HepG2 (cell line): ENCODE measurements around the gene COCH. TPM values are rescaled to one million over a fixed set of nuclear protein-coding genes. Genes with fewer than 3 reads are reported as not detected.

Experiments used
- ATAC-seq: fragments of 200-7000 bp; cut with Tn5 transposase; 3 replicates; pipeline ENCODE4 v1.9.1; 2020; ENCODE audit warnings: mild to moderate bottlenecking, moderate library complexity
- BruUV-seq: library from RNA; stranded (reverse); fragments of 400-500 nt; replicated peaks from 2 replicates; lab custom pipeline; 2021; lab: Mats Ljungman, UMichigan
- CTCF ChIA-PET: fragments of 300-600 bp; formaldehyde crosslinking; extraction: SDS; loops from one replicate; lab custom pipeline; 2021; ENCODE audit warnings: low total read pairs, inconsistent platforms, low intra/inter-chr PET ratio; lab: Yijun Ruan, JAX
- POLR2A ChIA-PET: fragments of 350-600 bp; sonication (Branson Sonifier 250); formaldehyde crosslinking; loops from one replicate; lab custom pipeline; 2020; ENCODE audit warnings: antibody characterized with exemption, inconsistent platforms; lab: Yijun Ruan, JAX
- DNase-seq: peaks from one replicate; pipeline ENCODE4 v3.0.0-alpha.2; 2015; ENCODE audit warnings: low spot score
- FAIRE-seq: peaks from 3 replicates; lab custom pipeline; 2011; peaks lifted over from hg19 to GRCh38; lab: Jason Lieb, UNC
- H2AFZ ChIP-seq: one replicate; pipeline ENCODE4 v1.6.1; 2011; ENCODE audit warnings: low read length, inconsistent platforms
- H3K27ac ChIP-seq: fragments of 300-600 bp; 3 replicates; pipeline ENCODE4 v1.8.0; 2011; ENCODE audit warnings: mixed run types, mild to moderate bottlenecking, mixed read lengths, low read length, inconsistent platforms; ENCODE audit not compliant: insufficient read depth; ENCODE audit errors: extremely low read length
- H3K27me3 ChIP-seq, 2 experiments: fragments of 200-600 bp in 1 of 2; 2 replicates in 1 of 2; 3 replicates in 1 of 2; pipeline versions ENCODE4 v1.6.0 to v1.8.0; 2011; ENCODE audit warnings: low read length in 2 of 2, mild to moderate bottlenecking in 2 of 2, moderate library complexity in 2 of 2, inconsistent platforms in 1 of 2; ENCODE audit not compliant: insufficient read depth in 2 of 2, control insufficient read depth in 1 of 2
- H3K36me3 ChIP-seq, 2 experiments: fragments of 200-600 bp in 1 of 2; replicated peaks in 1 of 2; 2 replicates in 1 of 2; 3 replicates in 1 of 2; pipeline versions ENCODE4 v1.5.1 to v1.8.0; 2011; ENCODE audit warnings: low read length in 2 of 2, inconsistent platforms in 1 of 2; ENCODE audit not compliant: insufficient read depth in 2 of 2, control insufficient read depth in 1 of 2
- H3K4me1 ChIP-seq: 2 replicates; pipeline ENCODE4 v1.5.1; 2012; ENCODE audit warnings: low read length, inconsistent platforms; ENCODE audit not compliant: insufficient read depth
- H3K4me2 ChIP-seq: 2 replicates; pipeline ENCODE4 v1.6.0; 2011; ENCODE audit warnings: low read depth, low read length, inconsistent platforms
- H3K4me3 ChIP-seq, 3 experiments: fragments of 200-600 bp in 1 of 3; sonication (generic), shearing (Covaris generic) in 1 of 3; replicated peaks in 1 of 3; 2 replicates each; pipeline ENCODE4 v1.5.1; 2011 to 2016; ENCODE audit warnings: low read length in 3 of 3, inconsistent platforms in 2 of 3, low read depth in 2 of 3, mild to moderate bottlenecking in 2 of 3, control low read depth in 1 of 3, mixed read lengths in 1 of 3; ENCODE audit not compliant: insufficient read depth in 1 of 3
- H3K79me2 ChIP-seq: one replicate; pipeline ENCODE4 v1.6.1; 2011; ENCODE audit warnings: low read length, inconsistent platforms; ENCODE audit not compliant: insufficient read depth
- H3K9ac ChIP-seq: 2 replicates; pipeline ENCODE4 v1.6.0; 2011; ENCODE audit warnings: mild to moderate bottlenecking, low read depth, low read length, inconsistent platforms; ENCODE audit not compliant: insufficient read depth
- H3K9me3 ChIP-seq: 2 replicates; pipeline ENCODE4 v1.5.1; 2012; ENCODE audit warnings: mild to moderate bottlenecking, low read length
- H4K20me1 ChIP-seq: 2 replicates; pipeline ENCODE4 v1.6.0; 2011; ENCODE audit warnings: inconsistent platforms, mild to moderate bottlenecking, low read length, moderate library complexity; ENCODE audit not compliant: insufficient read depth
- MAFK ChIP-seq, 2 experiments: IDR thresholded peaks in 1 of 2; conservative IDR thresholded peaks in 1 of 2; 2 replicates each; pipeline ENCODE4 v1.6.1; 2011; ENCODE audit warnings: improper control_type of control experiment in 2 of 2, low read length in 2 of 2
- PCBP1 ChIP-seq: fragments of 200-400 bp; formaldehyde crosslinking; IDR thresholded peaks from 2 replicates; pipeline ENCODE4 v1.6.1; 2017; ENCODE audit warnings: mild to moderate bottlenecking, low read depth, low read length, borderline replicate concordance
- SNAPC5 ChIP-seq: sonication (generic); formaldehyde crosslinking; IDR thresholded peaks from 2 replicates; pipeline ENCODE4 v1.8.1; 2023; ENCODE audit warnings: mild to moderate bottlenecking, missing genetic modification reagents, borderline replicate concordance
- SRSF9 ChIP-seq: fragments of 200-400 bp; formaldehyde crosslinking; IDR thresholded peaks from 2 replicates; pipeline ENCODE4 v1.6.1; 2018; ENCODE audit warnings: borderline replicate concordance, mild to moderate bottlenecking, low read depth, low read length; ENCODE audit not compliant: insufficient read depth, poor library complexity, severe bottlenecking
- ZNF318 ChIP-seq: sonication (generic); formaldehyde crosslinking; IDR thresholded peaks from 2 replicates; pipeline ENCODE4 v1.4.0; 2020; ENCODE audit warnings: mild to moderate bottlenecking, missing genetic modification reagents
- WGBS: methylation state at CpG from one replicate; pipeline ENCODE4 v1.1.6; 2017; ENCODE audit warnings: low lambda C conversion rate; 5-methylcytosine and 5-hydroxymethylcytosine counted together
- in situ Hi-C: cut with HindIII; loops from 2 replicates; pipeline ENCODE4 v1.10.0; 2017; ENCODE audit warnings: low pct_unique_long_range_greater_than_20kb; ENCODE audit not compliant: extremely low pct_ligation_motif_present
- intact Hi-C: fragments of 100-400 bp; cut with micrococcal nuclease; formaldehyde crosslinking; loops from one replicate; pipeline ENCODE4 v1.10.0; 2022; ENCODE audit not compliant: unreplicated experiment
- polyA plus RNA-seq, 8 experiments: library from polyadenylated mRNA; depleted of rRNA in 3 of 8; stranded (reverse) in 7 of 8; unstranded in 1 of 8; fragments of >200 nt; fragmentation: Illumina TruSeq in 4 of 8; extraction: Trizol in 4 of 8; gene quantifications; 2 replicates each; pipeline versions ENCODE4 v1.2.1 to v1.2.3, GENCODE V29; 2011 to 2016; ENCODE audit warnings: low read depth in 4 of 8, missing spikeins in 1 of 8, mixed read lengths in 1 of 8; ENCODE audit not compliant: insufficient read depth in 1 of 8
- total RNA-seq, 5 experiments: library from RNA; depleted of rRNA; stranded (reverse); fragments of >200 nt; fragmentation: Illumina TruSeq; extraction: Trizol; gene quantifications; 2 replicates each; pipeline ENCODE4 v1.2.3, GENCODE V29; 2016; ENCODE audit warnings: low read depth in 1 of 5

The COCH gene
- total and polyA plus RNA-seq, 2 of the 13 experiments (the other 11 are each of a cell fraction or from before 2014, with no cell fraction given), result 78.2 to 79.3 TPM

GRCh38 chr14:30908826-30909225 lies 34.5 kb downstream of the COCH start (continued):
- TF ChIP-seq ZNF318 (CRISPR knock-in tag), result no peak
- TF ChIP-seq PCBP1, result no peak

- CTCF ChIA-PET, result no interaction called here
- H4K20me1 ChIP-seq, result no peaks in the 10 kb centered on the region
- no peaks in the 10 kb centered on the region for H3K9me3 ChIP-seq
- peaks cover 16 to 39% of the 10 kb centered on the region in 2 experiments for H3K36me3 ChIP-seq
- H3K27ac ChIP-seq, result no peak overlapping the region
- H3K4me1 ChIP-seq, result no peaks in the 10 kb centered on the region
- peak; percentile 37 for TF ChIP-seq SRSF9
- no peak for TF ChIP-seq SNAPC5
- peak; percentile 58 to 60 for TF ChIP-seq MAFK (conservative IDR thresholded peaks at IDR 0.05 in 1 of 2, IDR thresholded peaks at IDR 0.05 in 1 of 2; ENCODE audit: low read length in 2 of 2)
- 94% methylated on average over 1 of the region's 1 CpG for WGBS
- no peak overlapping the region for H2AFZ ChIP-seq
- intact Hi-C loops, result no loop called here
- BruUV-seq, result no TSS peak
- DNase-seq (no peak), FAIRE-seq (no peak), ATAC-seq (no peak)
- H3K4me2 ChIP-seq, result no peak overlapping the region
- POLR2A ChIA-PET, result interaction anchor here (1.4 kb wide), 1 partner anchor 41 kb away, joined by 3 read pairs; the partner anchor contains the start of gene COCH
- H3K4me3 ChIP-seq, result no peak overlapping the region
- no peaks in the 10 kb centered on the region for H3K27me3 ChIP-seq
- H3K79me2 ChIP-seq, result no peaks in the 10 kb centered on the region
- in situ Hi-C loops, result no loop called here
- no peak overlapping the region for H3K9ac ChIP-seq
These were observed 40.5 kb downstream of the COCH start for GRCh38 chr14:30914812-30915211.
